Parathyroid adenoma (tissue), 2 donors: ENCODE data around the gene LIMS1.

Source experiments
- H2AFZ ChIP-seq: fragments of 300-600 bp; sonication (generic); one replicate; pipeline ENCODE4 v1.7.0; 2017; ENCODE audit warnings: antibody characterized with exemption, mild to moderate bottlenecking
- H3K27ac ChIP-seq: fragments of 300-600 bp; sonication (generic); one replicate; pipeline ENCODE4 v1.7.0; 2017
- H3K27me3 ChIP-seq: fragments of 300-600 bp; sonication (generic); one replicate; pipeline ENCODE4 v1.7.0; 2017; ENCODE audit warnings: low read length; ENCODE audit not compliant: control insufficient read depth, insufficient read depth
- H3K36me3 ChIP-seq: fragments of 300-600 bp; sonication (generic); one replicate; pipeline ENCODE4 v1.7.0; 2017; ENCODE audit warnings: low read length; ENCODE audit not compliant: control insufficient read depth, insufficient read depth
- H3K4me1 ChIP-seq: fragments of 300-600 bp; sonication (generic); one replicate; pipeline ENCODE4 v1.7.0; 2017; ENCODE audit warnings: control low read depth
- H3K4me2 ChIP-seq: fragments of 300-600 bp; sonication (generic); one replicate; pipeline ENCODE4 v1.7.0; 2017; ENCODE audit warnings: low read length
- H3K4me3 ChIP-seq: fragments of 300-600 bp; sonication (generic); one replicate; pipeline ENCODE4 v1.7.0; 2017; ENCODE audit warnings: low read depth, low read length
- H3K79me2 ChIP-seq: fragments of 300-600 bp; sonication (generic); one replicate; pipeline ENCODE4 v1.7.0; 2017; ENCODE audit warnings: control low read depth
- H3K9ac ChIP-seq: fragments of 300-600 bp; sonication (generic); one replicate; pipeline ENCODE4 v1.7.0; 2017; ENCODE audit warnings: mild to moderate bottlenecking
- H3K9me3 ChIP-seq: fragments of 300-600 bp; sonication (generic); one replicate; pipeline ENCODE4 v1.7.0; 2017; ENCODE audit warnings: low read length; ENCODE audit not compliant: control insufficient read depth
- TF ChIP-seq, protein P1 (sequence below): fragments of 300-600 bp; sonication (generic); IDR thresholded peaks from one replicate; pipeline ENCODE4 v1.7.0; 2017; ENCODE audit warnings: antibody characterized with exemption, mild to moderate bottlenecking
- donor health status: primary hyperparathyroidism.

The LIMS1 gene

DNA sequence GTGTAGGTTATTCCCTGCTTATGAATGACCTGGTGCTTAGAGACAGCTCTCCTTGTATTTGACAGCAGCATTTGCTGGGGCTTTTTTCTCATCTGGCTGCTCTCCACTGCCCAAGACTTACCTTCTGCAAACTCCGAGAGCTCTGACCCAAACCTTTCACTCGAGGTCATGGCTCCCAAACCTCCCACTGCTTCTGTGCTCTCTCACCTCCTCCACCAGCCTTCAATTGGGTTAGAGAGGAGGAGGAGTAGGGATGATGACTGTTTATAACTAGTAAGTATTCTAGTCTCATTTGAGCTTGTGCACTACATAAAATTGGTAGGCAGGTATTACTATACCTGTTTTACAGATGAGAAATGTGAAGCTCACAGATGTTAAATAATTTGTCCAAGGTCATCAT lies 40.1 kb downstream of the LIMS1 start:
- Histone ChIP-seq H3K4me2 (no peak overlapping the region), H3K27ac (no peak overlapping the region), H3K79me2 (peaks cover 17% of the 10 kb centered on the region), H3K4me1 (peaks cover 4% of the 10 kb centered on the region), H3K9me3 (no peaks in the 10 kb centered on the region), H2AFZ (no peak overlapping the region), H3K36me3 (no peaks in the 10 kb centered on the region), H3K27me3 (no peaks in the 10 kb centered on the region), H3K4me3 (no peak overlapping the region), H3K9ac (no peak overlapping the region)
- TF ChIP-seq, protein P1, sequence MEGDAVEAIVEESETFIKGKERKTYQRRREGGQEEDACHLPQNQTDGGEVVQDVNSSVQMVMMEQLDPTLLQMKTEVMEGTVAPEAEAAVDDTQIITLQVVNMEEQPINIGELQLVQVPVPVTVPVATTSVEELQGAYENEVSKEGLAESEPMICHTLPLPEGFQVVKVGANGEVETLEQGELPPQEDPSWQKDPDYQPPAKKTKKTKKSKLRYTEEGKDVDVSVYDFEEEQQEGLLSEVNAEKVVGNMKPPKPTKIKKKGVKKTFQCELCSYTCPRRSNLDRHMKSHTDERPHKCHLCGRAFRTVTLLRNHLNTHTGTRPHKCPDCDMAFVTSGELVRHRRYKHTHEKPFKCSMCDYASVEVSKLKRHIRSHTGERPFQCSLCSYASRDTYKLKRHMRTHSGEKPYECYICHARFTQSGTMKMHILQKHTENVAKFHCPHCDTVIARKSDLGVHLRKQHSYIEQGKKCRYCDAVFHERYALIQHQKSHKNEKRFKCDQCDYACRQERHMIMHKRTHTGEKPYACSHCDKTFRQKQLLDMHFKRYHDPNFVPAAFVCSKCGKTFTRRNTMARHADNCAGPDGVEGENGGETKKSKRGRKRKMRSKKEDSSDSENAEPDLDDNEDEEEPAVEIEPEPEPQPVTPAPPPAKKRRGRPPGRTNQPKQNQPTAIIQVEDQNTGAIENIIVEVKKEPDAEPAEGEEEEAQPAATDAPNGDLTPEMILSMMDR = no peak

DNA sequence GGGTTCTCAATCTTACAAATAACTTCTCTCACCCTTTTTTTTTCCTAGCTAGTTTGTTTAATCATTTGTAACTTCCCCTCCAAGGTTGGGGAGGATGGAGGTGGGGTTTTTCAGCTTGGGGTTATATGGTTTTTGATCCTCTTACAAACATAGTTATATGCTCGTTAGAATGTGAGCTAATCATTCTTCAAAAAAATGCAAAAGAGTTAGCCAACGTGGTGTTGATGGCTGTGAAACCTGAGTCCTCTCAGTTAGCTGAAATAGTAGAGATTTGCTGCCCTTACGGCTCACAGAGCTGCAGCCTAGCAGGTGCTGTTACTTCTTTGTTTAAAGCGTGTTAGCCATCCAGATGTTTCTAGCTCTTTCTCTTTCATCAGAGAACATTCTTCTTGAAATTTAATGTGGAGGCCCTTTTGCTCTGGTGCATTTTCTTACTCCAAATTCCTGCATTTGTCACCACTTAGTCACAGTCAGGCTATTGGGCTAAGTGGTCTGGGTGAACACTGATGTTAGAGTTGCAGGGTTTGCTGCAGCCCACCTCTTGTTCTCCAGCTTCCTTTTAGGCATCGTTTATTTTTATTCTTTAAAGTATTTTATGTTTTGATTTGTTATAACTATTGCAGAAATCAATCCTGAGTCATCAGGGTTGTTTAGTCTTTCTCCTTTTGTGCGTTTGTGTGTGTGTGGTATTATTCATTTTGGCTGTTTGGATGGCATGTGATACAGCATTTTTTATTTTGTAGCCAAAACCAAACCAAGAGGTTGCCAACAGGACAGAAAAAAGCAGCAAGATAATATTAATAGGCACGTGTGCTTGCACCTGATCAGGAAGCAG lies 41.1 kb downstream of the LIMS1 start:
- Histone ChIP-seq H3K27ac (no peak overlapping the region), H3K9me3 (no peaks in the 10 kb centered on the region), H3K4me3 (no peak overlapping the region), H3K4me2 (no peak overlapping the region), H3K4me1 (peaks cover 4% of the 10 kb centered on the region), H3K9ac (no peak overlapping the region), H3K36me3 (no peaks in the 10 kb centered on the region), H3K79me2 (peaks cover 11% of the 10 kb centered on the region), H2AFZ (no peak overlapping the region), H3K27me3 (no peaks in the 10 kb centered on the region)
- TF ChIP-seq, protein P1 = no peak

DNA sequence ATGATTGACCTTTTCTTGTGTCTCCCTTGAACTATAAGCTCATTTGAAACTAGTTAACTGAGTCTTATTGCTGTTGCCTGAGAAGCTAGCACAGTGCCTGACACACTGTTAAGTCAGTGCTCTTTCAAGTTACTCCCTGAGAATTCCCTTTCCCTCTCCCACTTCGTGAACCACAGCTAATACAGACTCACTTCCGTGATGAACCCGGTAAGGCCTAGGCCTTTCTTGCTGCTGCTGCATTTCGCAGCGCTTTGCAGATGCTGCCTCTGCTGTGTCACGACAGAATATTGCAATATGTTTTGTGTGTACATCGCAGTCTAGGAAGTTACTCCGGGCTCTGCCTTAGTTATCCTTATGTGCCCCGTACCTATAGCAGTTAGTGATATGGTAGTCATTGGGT lies 42.8 kb downstream of the LIMS1 start:
- H3K4me2 ChIP-seq = no peak overlapping the region
- peaks cover 9% of the 10 kb centered on the region for H3K79me2 ChIP-seq
- no peak overlapping the region for H3K4me3 ChIP-seq
- no peaks in the 10 kb centered on the region for H3K36me3 ChIP-seq
- H2AFZ ChIP-seq = no peak overlapping the region
- no peaks in the 10 kb centered on the region for H3K9me3 ChIP-seq
- H3K27ac ChIP-seq = no peak overlapping the region
- no peaks in the 10 kb centered on the region for H3K27me3 ChIP-seq
- H3K9ac ChIP-seq = no peak overlapping the region
- TF ChIP-seq, protein P1 = no peak
- peaks cover 4% of the 10 kb centered on the region for H3K4me1 ChIP-seq

DNA sequence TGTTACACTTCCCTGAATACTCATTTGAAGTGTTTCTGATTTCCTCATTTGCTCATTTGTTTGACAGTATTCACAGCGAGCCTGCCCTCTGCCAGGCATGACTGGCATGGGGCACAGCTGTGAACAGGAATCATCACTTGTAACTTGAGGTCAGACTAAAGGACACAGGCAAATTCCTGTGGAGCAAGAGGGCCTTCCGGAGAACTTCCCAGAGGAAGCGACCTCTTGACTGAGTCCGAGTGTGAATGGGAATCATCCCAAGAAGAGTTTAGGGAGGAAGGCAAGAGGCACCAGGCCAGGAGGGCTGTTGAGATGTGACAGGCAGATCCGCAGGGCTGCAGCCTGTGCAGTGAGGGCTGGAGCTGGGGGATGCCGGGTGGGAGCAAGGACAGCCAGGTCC lies 45.4 kb downstream of the LIMS1 start:
- peak overlapping the region; percentile 6 for H3K27ac ChIP-seq
- no peaks in the 10 kb centered on the region for H3K9me3 ChIP-seq
- H3K9ac ChIP-seq = no peak overlapping the region
- H3K36me3 ChIP-seq = no peaks in the 10 kb centered on the region
- H3K27me3 ChIP-seq = no peaks in the 10 kb centered on the region
- TF ChIP-seq, protein P1 = no peak
- no peak overlapping the region for H3K4me3 ChIP-seq
- no peak overlapping the region for H3K4me2 ChIP-seq
- no peak overlapping the region for H2AFZ ChIP-seq
- peaks cover 23% of the 10 kb centered on the region for H3K79me2 ChIP-seq
- peaks cover 4% of the 10 kb centered on the region for H3K4me1 ChIP-seq

DNA sequence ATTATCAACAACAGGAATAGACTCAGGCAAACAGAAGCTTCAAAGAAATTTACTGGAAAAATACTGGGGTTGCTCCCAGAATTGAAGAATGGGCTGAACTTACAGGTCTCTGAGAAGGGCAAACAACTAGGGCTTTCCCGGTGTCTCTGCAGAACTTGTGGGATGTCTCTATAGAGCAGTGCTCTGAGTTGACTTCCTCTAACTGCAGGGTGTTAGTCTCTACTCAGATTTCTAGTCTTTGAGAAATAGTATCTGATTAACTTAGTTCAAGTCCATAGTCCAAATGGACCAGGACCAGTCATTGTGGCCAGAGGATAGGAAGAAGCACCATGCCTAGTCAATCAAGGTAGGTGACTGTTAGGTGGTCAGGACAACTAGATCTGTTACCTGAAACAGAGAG lies 45.8 kb downstream of the LIMS1 start:
- Histone ChIP-seq H3K79me2 (peaks cover 25% of the 10 kb centered on the region), H3K27me3 (no peaks in the 10 kb centered on the region), H3K9ac (no peak overlapping the region), H3K4me3 (no peak overlapping the region), H2AFZ (no peak overlapping the region), H3K36me3 (no peaks in the 10 kb centered on the region), H3K9me3 (no peaks in the 10 kb centered on the region), H3K27ac (peak overlapping the region; percentile 6), H3K4me2 (no peak overlapping the region), H3K4me1 (peaks cover 4% of the 10 kb centered on the region)
- TF ChIP-seq, protein P1 = no peak
